HG02588 (cell line): ENCODE results near the gene SNX6.
"Not testable (repeated sequence)": the region's sequence is repeated elsewhere in the genome, so short reads cannot be mapped to it uniquely, and the experiment has no call there.

Source experiments
- ATAC-seq: cut with Tn5 transposase; IDR thresholded peaks from one replicate; pipeline ENCODE4 v1.9.1; 2021; ENCODE audit warnings: mild to moderate bottlenecking, moderate library complexity; ENCODE audit not compliant: unreplicated experiment

SNX6 gene

DNA sequence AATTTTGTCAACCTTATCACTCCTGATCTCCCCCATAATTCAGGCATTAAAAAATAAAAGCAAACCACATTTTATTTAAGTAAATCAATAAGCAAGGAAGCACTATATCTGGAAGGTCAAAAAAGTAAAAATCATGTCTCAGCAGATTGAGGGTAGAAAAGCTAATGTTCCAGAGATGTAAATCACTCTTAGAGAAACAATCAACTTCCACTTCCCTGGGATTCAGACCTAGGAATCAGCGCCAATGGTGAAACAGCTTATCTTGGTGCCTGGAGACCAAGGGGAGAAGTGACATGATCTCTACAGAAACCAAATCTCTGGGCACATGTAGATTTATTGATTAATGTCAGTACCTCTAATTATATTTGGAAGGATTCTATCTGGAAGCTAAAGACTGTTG lies 10.9 kb upstream of the SNX6 start:
- no peak for ATAC-seq

GRCh38 chr14:34634360-34634771 lies 4.4 kb upstream of the SNX6 start:
- ATAC-seq: not testable (repeated sequence)

DNA sequence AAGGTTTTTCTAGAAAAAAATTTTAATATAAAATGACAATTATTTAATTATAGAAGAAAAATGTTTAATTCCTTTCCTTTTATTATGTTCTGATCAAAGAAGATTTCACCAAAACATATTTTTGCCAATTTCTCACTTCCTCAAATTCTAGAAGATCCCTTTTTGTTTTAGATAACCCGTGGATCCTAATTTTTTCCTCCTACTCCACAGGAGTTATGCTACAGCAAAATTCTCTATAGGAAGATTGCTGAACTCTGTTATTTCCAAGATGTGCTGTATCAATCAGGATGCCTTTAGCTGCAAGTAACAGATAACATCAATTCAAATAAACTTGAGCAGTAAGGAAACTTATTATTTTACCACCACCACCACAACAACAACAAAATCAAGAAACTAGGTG lies 3.8 kb upstream of the SNX6 start:
- no peak for ATAC-seq

GRCh38 chr14:34632411-34632978 lies 2.5 kb upstream of the SNX6 start:
- ATAC-seq: no peak

DNA sequence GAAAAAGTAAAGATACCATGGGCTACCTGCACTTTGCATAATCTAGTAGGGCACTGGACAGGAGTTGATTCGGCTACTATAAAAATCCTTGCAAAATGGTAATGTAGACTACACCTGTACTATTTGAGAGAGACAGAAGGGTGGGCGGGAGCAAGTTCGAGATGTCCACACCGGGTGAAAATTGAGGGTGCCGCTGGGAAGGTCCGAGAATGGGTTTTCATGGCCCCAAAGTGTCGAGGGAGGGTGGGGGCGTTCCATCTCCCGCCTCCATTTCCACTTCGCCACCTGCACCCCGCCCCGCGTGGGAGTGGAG lies 648 bp downstream of the SNX6 start:
- no peak for ATAC-seq

DNA sequence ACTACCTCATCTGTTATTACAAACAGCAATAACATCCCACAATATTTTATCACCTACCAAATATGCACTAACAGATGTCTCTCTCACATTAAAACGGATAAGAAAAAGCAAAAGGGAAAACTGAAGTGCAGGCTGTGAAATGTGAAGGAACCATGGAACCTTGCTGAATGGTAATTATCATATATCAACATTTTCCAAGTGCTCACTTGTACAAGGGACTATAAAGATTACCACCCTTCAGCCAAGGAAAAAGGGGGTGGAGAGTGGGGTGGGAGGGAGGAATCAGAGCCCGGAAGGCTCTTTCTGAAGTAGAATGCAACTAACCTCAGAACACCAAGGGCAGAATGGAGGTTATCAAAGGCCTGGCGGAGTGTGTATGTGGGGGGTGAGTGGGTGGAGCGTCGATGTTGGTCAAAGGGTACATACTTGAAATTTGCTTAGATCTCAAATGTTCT lies 1.2 kb downstream of the SNX6 start:
- no peak for ATAC-seq

GRCh38 chr14:34623506-34623905 lies 6.4 kb downstream of the SNX6 start:
- ATAC-seq: no peak

DNA sequence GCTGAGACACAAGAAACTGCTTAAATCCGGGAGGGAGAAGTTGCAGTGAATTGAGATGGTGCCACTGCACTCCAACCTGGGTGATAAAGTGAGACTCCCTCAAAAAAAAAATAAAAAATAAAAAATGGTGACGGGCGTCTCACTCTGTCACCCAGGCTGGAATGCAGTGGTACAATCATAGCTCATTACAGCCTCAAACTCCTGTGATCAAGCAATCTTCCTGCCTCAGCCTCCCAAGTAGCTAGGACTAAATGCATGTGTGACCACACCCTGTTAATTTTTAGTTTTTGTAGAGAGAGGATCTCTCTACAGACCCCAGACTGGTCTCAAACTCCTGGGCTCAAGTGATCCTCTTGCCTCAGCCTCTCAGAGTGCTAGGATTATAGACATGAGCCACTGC lies 9.1 kb downstream of the SNX6 start:
- no peak for ATAC-seq

- no peak for ATAC-seq
Observed at GRCh38 chr14:34620115-34620514, 9.8 kb downstream of the SNX6 start.

GRCh38 chr14:34619471-34619870 lies 10.5 kb downstream of the SNX6 start:
- no peak for ATAC-seq

GRCh38 chr14:34616360-34616759 lies 13.6 kb downstream of the SNX6 start:
- ATAC-seq: no peak

- no peak for ATAC-seq
Observed at GRCh38 chr14:34615507-34615906, 14.4 kb downstream of the SNX6 start.

DNA sequence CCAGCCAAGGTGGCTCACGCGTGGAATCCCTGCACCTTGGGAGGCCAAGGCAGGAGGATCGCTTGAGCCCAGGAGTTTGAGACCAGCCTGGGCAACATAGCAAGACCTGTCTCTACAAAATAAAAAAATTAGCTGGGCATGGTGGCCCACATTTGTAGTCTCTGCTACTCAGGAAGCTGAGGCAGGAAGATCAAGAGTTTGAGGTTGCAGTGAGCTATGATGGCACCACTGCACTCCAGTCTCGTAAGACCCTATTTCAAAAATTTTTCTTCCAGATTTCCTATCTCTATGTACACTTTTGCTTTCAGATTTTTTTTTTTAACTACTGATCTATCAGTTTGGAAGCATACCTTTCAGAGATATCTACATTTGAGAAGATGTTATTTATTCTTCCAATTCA lies 15.3 kb downstream of the SNX6 start:
- ATAC-seq: no peak

DNA sequence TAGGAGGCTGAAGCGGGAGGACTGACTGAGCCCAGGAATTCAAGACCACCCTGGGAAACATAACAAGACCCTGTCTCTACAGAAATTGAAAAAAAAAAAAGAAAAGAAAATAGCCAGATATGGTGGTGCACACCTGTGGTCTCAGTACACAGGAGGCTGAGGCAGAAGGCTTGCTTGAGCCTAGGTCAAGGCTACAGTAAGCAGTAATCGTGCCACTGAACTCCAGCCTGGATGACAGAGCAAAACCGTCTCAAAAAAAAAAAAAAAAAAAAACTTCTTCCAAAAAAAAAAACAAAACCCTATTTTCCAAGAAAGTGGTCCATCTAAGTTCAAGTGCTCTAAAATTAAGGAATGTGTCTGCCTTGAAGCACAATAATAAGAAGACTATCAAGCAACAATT lies 19.8 kb downstream of the SNX6 start:
- no peak for ATAC-seq

GRCh38 chr14:34605461-34605860 lies 24.5 kb downstream of the SNX6 start:
- no peak for ATAC-seq

- no peak for ATAC-seq
Observed at GRCh38 chr14:34604995-34605394, 25.0 kb downstream of the SNX6 start.

DNA sequence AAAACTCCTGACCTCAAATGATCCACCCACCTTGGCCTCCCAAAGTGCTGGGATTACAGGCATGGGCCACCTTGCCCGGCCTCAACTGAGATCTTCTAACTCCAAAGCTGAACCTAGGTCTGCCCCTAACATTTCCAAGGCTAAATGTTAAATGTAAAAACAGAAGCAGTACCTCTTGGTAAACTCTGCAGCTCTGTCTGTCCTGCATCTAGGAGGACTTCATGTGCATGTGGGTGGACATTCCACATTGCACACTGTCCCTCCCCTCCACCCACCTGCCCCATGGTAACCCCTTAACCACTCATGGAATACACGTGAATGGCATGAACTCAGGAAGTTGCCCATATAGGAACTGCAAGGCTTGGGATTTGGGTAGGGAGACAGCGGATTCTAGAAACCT lies 33.1 kb downstream of the SNX6 start:
- ATAC-seq: no peak

DNA sequence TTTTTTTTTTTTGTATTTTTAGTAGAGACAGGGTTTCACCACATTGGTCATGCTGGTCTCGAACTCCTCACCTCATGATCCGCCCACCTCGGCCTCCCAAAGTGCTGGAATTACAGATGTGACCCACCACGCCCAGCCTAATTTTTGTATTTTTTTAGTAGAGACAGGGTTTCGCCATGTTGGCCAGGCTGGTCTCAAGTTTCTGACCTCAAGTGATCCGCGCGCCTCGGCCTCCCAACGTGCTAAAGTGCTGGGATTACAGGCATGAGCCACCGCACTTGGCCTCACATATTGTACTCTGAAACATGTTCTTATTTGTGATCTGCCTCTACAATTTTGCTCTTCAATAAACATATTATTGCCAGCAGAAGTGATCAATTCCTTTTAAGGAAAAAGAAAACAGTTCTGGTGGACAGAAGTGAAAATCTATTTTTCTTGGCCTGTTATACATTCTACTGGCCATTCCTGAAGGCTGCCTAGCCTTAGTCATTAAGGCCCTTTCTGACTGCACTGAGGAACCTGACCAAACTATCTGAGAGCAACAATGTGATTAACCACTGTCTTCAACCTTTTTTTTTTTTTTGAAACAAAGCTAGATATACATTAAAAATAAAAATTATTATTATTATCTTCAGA lies 36.1 kb downstream of the SNX6 start:
- no peak for ATAC-seq

DNA sequence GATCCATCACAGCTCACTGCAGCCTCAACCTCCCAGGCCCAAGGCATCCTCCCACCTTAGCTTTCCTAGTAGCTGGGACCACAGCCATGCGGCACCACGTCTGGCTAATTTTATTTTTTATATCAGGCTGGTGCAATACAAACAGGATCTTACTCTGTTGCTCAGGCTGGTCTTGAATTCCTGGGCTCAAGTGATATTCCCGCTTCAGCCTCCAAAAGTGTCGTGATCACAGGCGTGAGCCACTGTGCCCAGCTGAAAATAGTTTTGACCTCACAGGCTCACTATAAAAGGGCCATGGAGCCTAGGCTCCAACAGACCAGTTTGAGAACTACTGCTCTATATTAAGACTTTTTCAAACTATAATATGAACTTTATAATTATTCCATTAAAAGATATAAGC lies 37.3 kb downstream of the SNX6 start:
- no peak for ATAC-seq

- no peak for ATAC-seq
Observed at GRCh38 chr14:34583525-34583924, 46.4 kb downstream of the SNX6 start.

DNA sequence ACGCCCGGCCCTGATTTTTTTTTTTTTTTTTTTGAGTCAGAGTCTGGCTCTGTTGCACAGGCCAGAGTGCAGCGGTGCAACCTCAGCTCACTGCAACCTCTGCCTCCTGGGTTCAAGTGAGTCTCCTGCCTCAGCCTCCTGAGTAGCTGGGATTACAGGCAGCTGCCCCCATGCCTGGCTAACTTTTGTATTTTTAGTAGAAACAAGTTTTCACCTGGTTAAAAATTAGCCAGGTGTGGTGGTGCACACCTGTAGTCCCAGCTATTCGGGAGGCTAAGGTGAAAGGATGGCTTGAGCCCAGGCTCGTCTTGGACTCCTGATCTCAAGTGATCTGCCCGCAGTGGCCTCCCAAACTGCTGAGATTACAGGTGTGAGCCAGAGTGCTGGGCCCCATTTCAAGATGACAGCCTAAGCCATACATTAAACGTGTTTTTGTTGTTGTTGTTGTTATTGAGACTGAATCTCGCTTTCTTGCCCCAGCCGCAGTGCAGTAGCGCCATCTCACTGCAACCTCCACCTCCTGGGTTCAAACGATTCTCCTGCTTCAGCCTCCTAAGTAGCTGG lies 47.7 kb downstream of the SNX6 start:
- ATAC-seq: no peak

GRCh38 chr14:34580381-34580780 lies 49.6 kb downstream of the SNX6 start:
- ATAC-seq: no peak

DNA sequence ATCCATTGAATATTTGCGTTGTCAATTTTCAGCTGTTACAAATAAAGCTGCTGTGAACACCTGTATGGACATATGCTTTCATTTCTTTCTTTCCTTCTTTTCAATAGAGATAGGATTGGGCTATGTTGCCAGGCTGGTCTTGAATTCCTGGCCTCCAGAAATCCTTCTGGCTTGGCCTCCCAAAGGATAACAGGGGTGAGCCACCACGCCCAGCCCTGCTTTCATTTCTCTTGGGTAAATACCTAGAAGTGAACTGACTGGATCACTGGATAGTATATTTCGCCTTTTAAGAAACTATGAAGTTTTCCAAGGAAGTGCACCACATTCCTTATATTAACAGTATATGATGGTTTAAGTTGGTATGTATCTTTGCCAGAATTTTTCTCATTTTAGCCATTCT lies 58.2 kb downstream of the SNX6 start:
- no peak for ATAC-seq
